Vagina (tissue), 2 donors: Measurements from ENCODE around the gene ADCY3.
A peak's percentile ranks its signal among the peaks of the same experiment; 100 is the strongest.

Experiments
- POLR2A ChIP-seq, 2 donors: fragments of 450-650 bp; IDR thresholded peaks; one replicate each; pipeline ENCODE4 v1.6.1; 2017; ENCODE audit warnings: antibody characterized with exemption in 2 of 2, mild to moderate bottlenecking in 2 of 2, moderate library complexity in 2 of 2
- TF ChIP-seq, protein P1 (sequence below), 3 experiments: fragments of 450-650 bp in 2 of 3; fragments of 200-600 bp in 1 of 3; sonication (generic) in 1 of 3; IDR thresholded peaks; one replicate each; pipeline ENCODE4 v1.5.1; 2017 to 2019; ENCODE audit warnings: antibody characterized with exemption in 3 of 3, mild to moderate bottlenecking in 2 of 3, moderate library complexity in 2 of 3

DNA sequence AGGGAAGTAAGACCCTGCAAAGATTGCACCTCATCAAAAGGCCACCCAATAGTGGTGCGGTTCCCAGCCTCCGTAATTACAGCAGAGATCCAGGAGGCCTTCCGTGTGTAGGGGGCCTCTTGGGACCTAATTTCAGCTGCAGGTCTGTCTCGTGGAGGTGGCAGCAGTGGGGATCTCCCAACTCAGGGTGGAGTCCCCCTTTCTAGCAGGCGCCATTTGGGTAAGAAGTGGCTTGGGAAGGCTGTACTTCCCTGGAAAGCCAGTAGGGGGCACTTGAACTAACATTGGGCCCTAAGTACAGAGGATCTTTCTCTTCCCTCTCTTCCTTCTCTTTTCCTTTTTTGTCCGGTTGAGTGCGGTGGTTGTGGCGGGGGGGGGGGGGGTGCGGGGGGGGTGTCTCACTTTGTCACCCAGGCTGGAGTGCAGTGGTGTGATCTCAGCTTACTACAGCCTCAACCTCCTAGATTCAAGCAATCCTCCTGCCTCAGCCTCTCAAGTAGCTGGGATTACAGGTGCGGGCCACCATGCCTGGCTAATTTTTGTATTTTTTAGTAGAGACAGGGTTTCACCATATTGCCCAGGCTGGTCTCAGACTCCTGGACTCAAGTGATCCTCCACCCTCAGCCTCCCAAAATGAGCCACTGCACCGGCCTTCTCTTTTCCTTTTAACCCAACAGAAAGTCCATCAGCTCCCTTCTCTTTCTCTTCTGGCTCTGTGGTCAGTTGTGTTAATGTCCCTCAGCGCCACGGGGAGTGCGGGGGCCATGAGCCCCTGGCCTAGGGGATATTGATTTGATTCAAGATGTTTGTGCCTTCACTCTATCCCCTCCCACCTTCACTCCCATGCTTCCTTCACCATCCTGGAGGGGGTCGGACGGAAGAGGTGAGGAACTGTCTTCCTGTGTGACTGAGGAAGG lies 94.8 kb downstream of the ADCY3 start:
- TF ChIP-seq, protein P1, sequence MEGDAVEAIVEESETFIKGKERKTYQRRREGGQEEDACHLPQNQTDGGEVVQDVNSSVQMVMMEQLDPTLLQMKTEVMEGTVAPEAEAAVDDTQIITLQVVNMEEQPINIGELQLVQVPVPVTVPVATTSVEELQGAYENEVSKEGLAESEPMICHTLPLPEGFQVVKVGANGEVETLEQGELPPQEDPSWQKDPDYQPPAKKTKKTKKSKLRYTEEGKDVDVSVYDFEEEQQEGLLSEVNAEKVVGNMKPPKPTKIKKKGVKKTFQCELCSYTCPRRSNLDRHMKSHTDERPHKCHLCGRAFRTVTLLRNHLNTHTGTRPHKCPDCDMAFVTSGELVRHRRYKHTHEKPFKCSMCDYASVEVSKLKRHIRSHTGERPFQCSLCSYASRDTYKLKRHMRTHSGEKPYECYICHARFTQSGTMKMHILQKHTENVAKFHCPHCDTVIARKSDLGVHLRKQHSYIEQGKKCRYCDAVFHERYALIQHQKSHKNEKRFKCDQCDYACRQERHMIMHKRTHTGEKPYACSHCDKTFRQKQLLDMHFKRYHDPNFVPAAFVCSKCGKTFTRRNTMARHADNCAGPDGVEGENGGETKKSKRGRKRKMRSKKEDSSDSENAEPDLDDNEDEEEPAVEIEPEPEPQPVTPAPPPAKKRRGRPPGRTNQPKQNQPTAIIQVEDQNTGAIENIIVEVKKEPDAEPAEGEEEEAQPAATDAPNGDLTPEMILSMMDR (IDR thresholded peaks at IDR 0.05) = peak in 1 of 3 experiments; percentile 5
- TF ChIP-seq POLR2A (IDR thresholded peaks at IDR 0.05) = no peak
